HEK293 (cell line): ENCODE results near the gene GHSR.

Experiments
- CTCF ChIA-PET: fragments of 350-600 bp; formaldehyde crosslinking; extraction: SDS; loops from one replicate; lab custom pipeline; 2021; ENCODE audit warnings: antibody characterized with exemption; lab: Yijun Ruan, JAX
- POLR2A ChIA-PET: fragments of 300-600 bp; formaldehyde crosslinking; extraction: SDS; loops from one replicate; lab custom pipeline; 2020; ENCODE audit warnings: antibody characterized with exemption, inconsistent platforms; lab: Yijun Ruan, JAX
- H3K27ac ChIP-seq: fragments of 200-500 bp; sonication (Bioruptor generic); 2 replicates; pipeline ENCODE4 v1.5.1; 2014; ENCODE audit warnings: low read depth, low read length, control low read depth, inconsistent platforms; ENCODE audit errors: extremely low read depth
- H3K36me3 ChIP-seq, 2 experiments: fragments of 200-500 bp in 1 of 2; sonication (Bioruptor generic) in 1 of 2; 1 replicate in 1 of 2; 2 replicates in 1 of 2; pipeline ENCODE4 v1.5.1; 2014 to 2017; ENCODE audit warnings: inconsistent platforms in 2 of 2, low read length in 2 of 2; ENCODE audit not compliant: control insufficient read depth in 2 of 2, insufficient read depth in 1 of 2
- H3K4me1 ChIP-seq: fragments of 200-500 bp; sonication (Bioruptor generic); 2 replicates; pipeline ENCODE4 v1.5.1; 2014; ENCODE audit warnings: mild to moderate bottlenecking, low read length, inconsistent platforms; ENCODE audit not compliant: control insufficient read depth, insufficient read depth
- H3K4me3 ChIP-seq: 2 replicates; pipeline ENCODE4 v1.5.1; 2011; ENCODE audit warnings: low read depth, mild to moderate bottlenecking, control low read depth, low read length, moderate library complexity
- H3K9me3 ChIP-seq: fragments of 200-500 bp; sonication (Bioruptor generic); 2 replicates; pipeline ENCODE4 v1.5.1; 2014; ENCODE audit warnings: low read depth, low read length, inconsistent platforms; ENCODE audit not compliant: control insufficient read depth, insufficient read depth
- GFI1B ChIP-seq: fragments of 450-650 bp; formaldehyde crosslinking; IDR thresholded peaks from 2 replicates; pipeline ENCODE4 v1.5.1; 2016; ENCODE audit warnings: missing biosample characterization, missing genetic modification characterization
- GLI4 ChIP-seq: fragments of 450-650 bp; formaldehyde crosslinking; IDR thresholded peaks from 2 replicates; pipeline ENCODE4 v1.5.1; 2016; ENCODE audit warnings: missing biosample characterization, missing genetic modification characterization
- HIC1 ChIP-seq: fragments of 450-650 bp; formaldehyde crosslinking; IDR thresholded peaks from 2 replicates; pipeline ENCODE4 v1.5.1; 2016; ENCODE audit warnings: missing biosample characterization, missing genetic modification characterization
- HOXD13 ChIP-seq: sonication (generic); formaldehyde crosslinking; IDR thresholded peaks from 2 replicates; pipeline ENCODE4 v1.8.0; 2022; ENCODE audit warnings: missing genetic modification reagents, borderline replicate concordance
- OVOL3 ChIP-seq: fragments of 450-650 bp; formaldehyde crosslinking; IDR thresholded peaks from 2 replicates; pipeline ENCODE4 v1.5.1; 2016; ENCODE audit warnings: missing biosample characterization, missing genetic modification characterization
- SP3 ChIP-seq: fragments of 450-650 bp; formaldehyde crosslinking; IDR thresholded peaks from 2 replicates; pipeline ENCODE4 v1.5.1; 2016; ENCODE audit warnings: missing biosample characterization, missing genetic modification characterization
- WT1 ChIP-seq: fragments of 450-650 bp; formaldehyde crosslinking; IDR thresholded peaks from 2 replicates; pipeline ENCODE4 v1.5.1; 2016; ENCODE audit warnings: missing biosample characterization, missing genetic modification characterization
- ZBTB17 ChIP-seq: fragments of 450-650 bp; formaldehyde crosslinking; IDR thresholded peaks from 2 replicates; pipeline ENCODE4 v1.5.1; 2016; ENCODE audit warnings: missing biosample characterization, missing genetic modification characterization
- ZNF112 ChIP-seq: fragments of 450-650 bp; formaldehyde crosslinking; IDR thresholded peaks from 2 replicates; pipeline ENCODE4 v1.5.0; 2017; ENCODE audit warnings: missing biosample characterization, missing genetic modification characterization
- ZNF146 ChIP-seq: fragments of 450-650 bp; formaldehyde crosslinking; IDR thresholded peaks from 2 replicates; pipeline ENCODE4 v1.5.1; 2016; ENCODE audit warnings: missing biosample characterization, missing genetic modification characterization
- ZNF175 ChIP-seq: fragments of 450-650 bp; formaldehyde crosslinking; IDR thresholded peaks from 2 replicates; pipeline ENCODE4 v1.5.1; 2016; ENCODE audit warnings: missing biosample characterization, missing genetic modification characterization
- ZNF223 ChIP-seq: fragments of 450-650 bp; formaldehyde crosslinking; IDR thresholded peaks from 2 replicates; pipeline ENCODE4 v1.5.1; 2016; ENCODE audit warnings: missing biosample characterization, missing genetic modification characterization
- ZNF274 ChIP-seq, 2 experiments: fragments of 200-500 bp in 1 of 2; fragments of 450-650 bp in 1 of 2; sonication (Bioruptor generic) in 1 of 2; formaldehyde crosslinking in 1 of 2; IDR thresholded peaks; 2 replicates each; pipeline versions ENCODE4 v1.5.1 to v1.6.1; 2014 to 2016; ENCODE audit warnings: borderline replicate concordance in 1 of 2, inconsistent platforms in 1 of 2, low read length in 1 of 2, missing biosample characterization in 1 of 2, missing genetic modification characterization in 1 of 2
- ZNF473 ChIP-seq: fragments of 450-650 bp; formaldehyde crosslinking; IDR thresholded peaks from 2 replicates; pipeline ENCODE4 v1.5.1; 2017; ENCODE audit warnings: missing biosample characterization, missing genetic modification characterization
- ZNF677 ChIP-seq: fragments of 450-650 bp; IDR thresholded peaks from 2 replicates; pipeline ENCODE4 v1.5.0; 2018; ENCODE audit warnings: missing biosample characterization, mild to moderate bottlenecking, missing genetic modification characterization, moderate library complexity
- TF ChIP-seq, protein P1 (sequence below): fragments of 450-650 bp; formaldehyde crosslinking; IDR thresholded peaks from 2 replicates; pipeline ENCODE4 v1.5.1; 2017; ENCODE audit warnings: missing biosample characterization, missing genetic modification characterization
- TF ChIP-seq, protein P2 (sequence below): fragments of 450-650 bp; formaldehyde crosslinking; conservative IDR thresholded peaks from 2 replicates; pipeline ENCODE4 v1.5.1; 2016; ENCODE audit warnings: low read depth, missing biosample characterization, missing genetic modification characterization
- TF ChIP-seq, protein P3 (sequence below): fragments of 450-650 bp; formaldehyde crosslinking; conservative IDR thresholded peaks from 2 replicates; pipeline ENCODE4 v1.5.1; 2016; ENCODE audit warnings: low read depth, missing biosample characterization, missing genetic modification characterization

GHSR gene

GRCh38 chr3:172475703-172476102 lies 27.4 kb upstream of the GHSR start:
- Histone ChIP-seq H3K9me3 (no peaks in the 10 kb centered on the region), H3K4me3 (no peak overlapping the region), H3K36me3 (no peaks in the 10 kb centered on the region), H3K27ac (no peak overlapping the region), H3K4me1 (no peaks in the 10 kb centered on the region)
- POLR2A ChIA-PET = no interaction called here
- CTCF ChIA-PET = interaction anchor here (0.7 to 0.9 kb wide), 2 partner anchors 14 to 436 kb away, joined by 3 to 4 read pairs; partner anchors contain the start of gene FNDC3B
- TF ChIP-seq ZNF223 (tag by site-specific recombination) (no peak), GFI1B (tag by site-specific recombination) (no peak), ZNF473 (tag by site-specific recombination) (no peak), ZNF175 (tag by site-specific recombination) (no peak), HIC1 (tag by site-specific recombination) (no peak), SP3 (no peak), ZNF146 (tag by site-specific recombination) (no peak), HOXD13 (CRISPR knock-in tag) (no peak), ZNF677 (tag by site-specific recombination) (no peak), WT1 (tag by site-specific recombination) (no peak), ZNF112 (no peak), ZNF274 (IDR thresholded peaks at IDR 0.05; ENCODE audit: low read length) (no peak), ZNF274 (tag by site-specific recombination; IDR thresholded peaks at IDR 0.05; ENCODE audit: borderline replicate concordance) (no peak), OVOL3 (tag by site-specific recombination) (no peak), GLI4 (tag by site-specific recombination) (no peak), ZBTB17 (no peak)
- TF ChIP-seq, protein P1, sequence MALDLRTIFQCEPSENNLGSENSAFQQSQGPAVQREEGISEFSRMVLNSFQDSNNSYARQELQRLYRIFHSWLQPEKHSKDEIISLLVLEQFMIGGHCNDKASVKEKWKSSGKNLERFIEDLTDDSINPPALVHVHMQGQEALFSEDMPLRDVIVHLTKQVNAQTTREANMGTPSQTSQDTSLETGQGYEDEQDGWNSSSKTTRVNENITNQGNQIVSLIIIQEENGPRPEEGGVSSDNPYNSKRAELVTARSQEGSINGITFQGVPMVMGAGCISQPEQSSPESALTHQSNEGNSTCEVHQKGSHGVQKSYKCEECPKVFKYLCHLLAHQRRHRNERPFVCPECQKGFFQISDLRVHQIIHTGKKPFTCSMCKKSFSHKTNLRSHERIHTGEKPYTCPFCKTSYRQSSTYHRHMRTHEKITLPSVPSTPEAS (tag by site-specific recombination) = no peak
- TF ChIP-seq, protein P2, sequence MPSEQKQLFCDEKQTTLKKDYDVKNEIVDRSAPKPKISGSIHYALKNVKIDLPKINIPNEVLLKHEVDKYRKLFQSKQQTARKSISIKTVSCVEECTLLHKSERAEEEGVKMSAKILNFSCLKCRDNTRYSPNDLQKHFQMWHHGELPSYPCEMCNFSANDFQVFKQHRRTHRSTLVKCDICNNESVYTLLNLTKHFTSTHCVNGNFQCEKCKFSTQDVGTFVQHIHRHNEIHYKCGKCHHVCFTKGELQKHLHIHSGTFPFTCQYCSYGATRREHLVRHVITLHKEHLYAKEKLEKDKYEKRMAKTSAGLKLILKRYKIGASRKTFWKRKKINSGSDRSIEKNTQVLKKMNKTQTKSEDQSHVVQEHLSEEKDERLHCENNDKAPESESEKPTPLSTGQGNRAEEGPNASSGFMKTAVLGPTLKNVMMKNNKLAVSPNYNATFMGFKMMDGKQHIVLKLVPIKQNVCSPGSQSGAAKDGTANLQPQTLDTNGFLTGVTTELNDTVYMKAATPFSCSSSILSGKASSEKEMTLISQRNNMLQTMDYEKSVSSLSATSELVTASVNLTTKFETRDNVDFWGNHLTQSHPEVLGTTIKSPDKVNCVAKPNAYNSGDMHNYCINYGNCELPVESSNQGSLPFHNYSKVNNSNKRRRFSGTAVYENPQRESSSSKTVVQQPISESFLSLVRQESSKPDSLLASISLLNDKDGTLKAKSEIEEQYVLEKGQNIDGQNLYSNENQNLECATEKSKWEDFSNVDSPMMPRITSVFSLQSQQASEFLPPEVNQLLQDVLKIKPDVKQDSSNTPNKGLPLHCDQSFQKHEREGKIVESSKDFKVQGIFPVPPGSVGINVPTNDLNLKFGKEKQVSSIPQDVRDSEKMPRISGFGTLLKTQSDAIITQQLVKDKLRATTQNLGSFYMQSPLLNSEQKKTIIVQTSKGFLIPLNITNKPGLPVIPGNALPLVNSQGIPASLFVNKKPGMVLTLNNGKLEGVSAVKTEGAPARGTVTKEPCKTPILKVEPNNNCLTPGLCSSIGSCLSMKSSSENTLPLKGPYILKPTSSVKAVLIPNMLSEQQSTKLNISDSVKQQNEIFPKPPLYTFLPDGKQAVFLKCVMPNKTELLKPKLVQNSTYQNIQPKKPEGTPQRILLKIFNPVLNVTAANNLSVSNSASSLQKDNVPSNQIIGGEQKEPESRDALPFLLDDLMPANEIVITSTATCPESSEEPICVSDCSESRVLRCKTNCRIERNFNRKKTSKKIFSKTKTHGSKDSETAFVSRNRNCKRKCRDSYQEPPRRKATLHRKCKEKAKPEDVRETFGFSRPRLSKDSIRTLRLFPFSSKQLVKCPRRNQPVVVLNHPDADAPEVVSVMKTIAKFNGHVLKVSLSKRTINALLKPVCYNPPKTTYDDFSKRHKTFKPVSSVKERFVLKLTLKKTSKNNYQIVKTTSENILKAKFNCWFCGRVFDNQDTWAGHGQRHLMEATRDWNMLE = no peak
- TF ChIP-seq, protein P3, sequence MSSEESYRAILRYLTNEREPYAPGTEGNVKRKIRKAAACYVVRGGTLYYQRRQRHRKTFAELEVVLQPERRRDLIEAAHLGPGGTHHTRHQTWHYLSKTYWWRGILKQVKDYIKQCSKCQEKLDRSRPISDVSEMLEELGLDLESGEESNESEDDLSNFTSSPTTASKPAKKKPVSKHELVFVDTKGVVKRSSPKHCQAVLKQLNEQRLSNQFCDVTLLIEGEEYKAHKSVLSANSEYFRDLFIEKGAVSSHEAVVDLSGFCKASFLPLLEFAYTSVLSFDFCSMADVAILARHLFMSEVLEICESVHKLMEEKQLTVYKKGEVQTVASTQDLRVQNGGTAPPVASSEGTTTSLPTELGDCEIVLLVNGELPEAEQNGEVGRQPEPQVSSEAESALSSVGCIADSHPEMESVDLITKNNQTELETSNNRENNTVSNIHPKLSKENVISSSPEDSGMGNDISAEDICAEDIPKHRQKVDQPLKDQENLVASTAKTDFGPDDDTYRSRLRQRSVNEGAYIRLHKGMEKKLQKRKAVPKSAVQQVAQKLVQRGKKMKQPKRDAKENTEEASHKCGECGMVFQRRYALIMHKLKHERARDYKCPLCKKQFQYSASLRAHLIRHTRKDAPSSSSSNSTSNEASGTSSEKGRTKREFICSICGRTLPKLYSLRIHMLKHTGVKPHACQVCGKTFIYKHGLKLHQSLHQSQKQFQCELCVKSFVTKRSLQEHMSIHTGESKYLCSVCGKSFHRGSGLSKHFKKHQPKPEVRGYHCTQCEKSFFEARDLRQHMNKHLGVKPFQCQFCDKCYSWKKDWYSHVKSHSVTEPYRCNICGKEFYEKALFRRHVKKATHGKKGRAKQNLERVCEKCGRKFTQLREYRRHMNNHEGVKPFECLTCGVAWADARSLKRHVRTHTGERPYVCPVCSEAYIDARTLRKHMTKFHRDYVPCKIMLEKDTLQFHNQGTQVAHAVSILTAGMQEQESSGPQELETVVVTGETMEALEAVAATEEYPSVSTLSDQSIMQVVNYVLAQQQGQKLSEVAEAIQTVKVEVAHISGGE (tag by site-specific recombination) = no peak
